Measurements from ENCODE around the gene PRIMPOL.

DNA sequence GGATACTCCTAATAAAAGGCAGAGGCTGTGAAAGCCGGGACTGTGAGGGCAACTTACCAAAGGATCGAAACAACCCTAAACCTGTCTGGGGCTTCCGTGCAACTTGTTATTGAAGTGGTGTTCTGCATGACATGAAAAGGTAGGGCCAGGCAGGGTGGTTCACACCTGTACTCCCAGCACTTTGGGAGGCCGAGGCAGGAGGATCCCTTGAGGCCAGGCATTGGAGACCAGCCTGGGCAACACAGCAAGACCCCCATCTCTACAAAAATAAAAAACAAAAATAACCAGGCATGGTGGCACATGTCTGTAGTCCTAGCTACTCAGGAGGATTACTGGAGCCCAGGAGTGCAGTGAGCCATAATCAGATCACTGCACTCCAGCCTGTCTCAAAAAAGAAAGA, 12.6 kb upstream of the PRIMPOL start:
- TF ChIP-seq, protein P1, sequence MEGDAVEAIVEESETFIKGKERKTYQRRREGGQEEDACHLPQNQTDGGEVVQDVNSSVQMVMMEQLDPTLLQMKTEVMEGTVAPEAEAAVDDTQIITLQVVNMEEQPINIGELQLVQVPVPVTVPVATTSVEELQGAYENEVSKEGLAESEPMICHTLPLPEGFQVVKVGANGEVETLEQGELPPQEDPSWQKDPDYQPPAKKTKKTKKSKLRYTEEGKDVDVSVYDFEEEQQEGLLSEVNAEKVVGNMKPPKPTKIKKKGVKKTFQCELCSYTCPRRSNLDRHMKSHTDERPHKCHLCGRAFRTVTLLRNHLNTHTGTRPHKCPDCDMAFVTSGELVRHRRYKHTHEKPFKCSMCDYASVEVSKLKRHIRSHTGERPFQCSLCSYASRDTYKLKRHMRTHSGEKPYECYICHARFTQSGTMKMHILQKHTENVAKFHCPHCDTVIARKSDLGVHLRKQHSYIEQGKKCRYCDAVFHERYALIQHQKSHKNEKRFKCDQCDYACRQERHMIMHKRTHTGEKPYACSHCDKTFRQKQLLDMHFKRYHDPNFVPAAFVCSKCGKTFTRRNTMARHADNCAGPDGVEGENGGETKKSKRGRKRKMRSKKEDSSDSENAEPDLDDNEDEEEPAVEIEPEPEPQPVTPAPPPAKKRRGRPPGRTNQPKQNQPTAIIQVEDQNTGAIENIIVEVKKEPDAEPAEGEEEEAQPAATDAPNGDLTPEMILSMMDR (IDR thresholded peaks at IDR 0.05) = no peak
- TF ChIP-seq POLR2AphosphoS5 (IDR thresholded peaks at IDR 0.05) = no peak

Data from esophagus muscularis mucosa (tissue), 3 donors.